ENCODE results near the gene SOS1. TPM values are rescaled to one million over a fixed set of nuclear protein-coding genes. Genes with fewer than 3 reads are reported as not detected.
A peak's percentile ranks its signal among the peaks of the same experiment; 100 is the strongest.

The SOS1 gene
- total and polyA plus RNA-seq, 4 donors, result 3.9 to 97.6 (median 14.6) TPM

DNA sequence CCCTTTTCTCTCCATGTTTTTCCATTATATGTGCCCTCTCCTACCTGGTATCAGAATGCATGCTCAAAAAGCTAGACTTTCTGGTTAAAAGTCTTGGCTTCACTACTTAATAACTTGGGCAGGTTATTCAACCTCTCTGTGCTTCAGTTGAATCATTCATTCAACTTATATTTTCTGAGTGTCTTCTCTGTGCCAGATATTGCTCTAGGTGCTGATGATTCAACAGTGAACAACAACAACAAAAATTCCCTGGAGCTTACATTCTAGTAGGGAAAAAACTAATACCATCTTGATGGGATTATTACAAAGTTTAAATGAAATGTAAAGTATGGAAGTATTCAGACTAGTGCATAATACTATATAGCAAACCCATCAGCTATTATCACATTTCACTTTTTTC, 55.2 kb downstream of the SOS1 start:
- peaks cover 0 to 4% (median 0%) of the 10 kb centered on the region in 5 donors for H3K4me1 ChIP-seq (ENCODE audit: control insufficient read depth in 5 of 5, insufficient read depth in 5 of 5, low read length in 5 of 5)
- H3K9ac ChIP-seq (ENCODE audit: insufficient read depth in 1 of 2, low read length in 2 of 2), result no peak overlapping the region
- no peaks in the 10 kb centered on the region for H3K9me3 ChIP-seq (ENCODE audit: control insufficient read depth in 4 of 4, insufficient read depth in 3 of 4, low read length in 3 of 4)
- DNase-seq (no peak), ATAC-seq (ENCODE audit: insufficient read depth, low FRiP score) (no peak)
- H3K4me3 ChIP-seq, result no peak overlapping the region
- no peaks in the 10 kb centered on the region for H3K27me3 ChIP-seq (ENCODE audit: control insufficient read depth in 3 of 3, insufficient read depth in 3 of 3, low read length in 2 of 3)
- no peak overlapping the region for H3K27ac ChIP-seq (ENCODE audit: low read depth in 1 of 2, low read length in 1 of 2)
- H3K36me3 ChIP-seq (ENCODE audit: control insufficient read depth in 4 of 4, insufficient read depth in 4 of 4, low read length in 4 of 4), result peaks cover 0 to 13% (median 2%) of the 10 kb centered on the region in 4 donors
- TF ChIP-seq, protein P1, sequence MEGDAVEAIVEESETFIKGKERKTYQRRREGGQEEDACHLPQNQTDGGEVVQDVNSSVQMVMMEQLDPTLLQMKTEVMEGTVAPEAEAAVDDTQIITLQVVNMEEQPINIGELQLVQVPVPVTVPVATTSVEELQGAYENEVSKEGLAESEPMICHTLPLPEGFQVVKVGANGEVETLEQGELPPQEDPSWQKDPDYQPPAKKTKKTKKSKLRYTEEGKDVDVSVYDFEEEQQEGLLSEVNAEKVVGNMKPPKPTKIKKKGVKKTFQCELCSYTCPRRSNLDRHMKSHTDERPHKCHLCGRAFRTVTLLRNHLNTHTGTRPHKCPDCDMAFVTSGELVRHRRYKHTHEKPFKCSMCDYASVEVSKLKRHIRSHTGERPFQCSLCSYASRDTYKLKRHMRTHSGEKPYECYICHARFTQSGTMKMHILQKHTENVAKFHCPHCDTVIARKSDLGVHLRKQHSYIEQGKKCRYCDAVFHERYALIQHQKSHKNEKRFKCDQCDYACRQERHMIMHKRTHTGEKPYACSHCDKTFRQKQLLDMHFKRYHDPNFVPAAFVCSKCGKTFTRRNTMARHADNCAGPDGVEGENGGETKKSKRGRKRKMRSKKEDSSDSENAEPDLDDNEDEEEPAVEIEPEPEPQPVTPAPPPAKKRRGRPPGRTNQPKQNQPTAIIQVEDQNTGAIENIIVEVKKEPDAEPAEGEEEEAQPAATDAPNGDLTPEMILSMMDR (IDR thresholded peaks at IDR 0.05; ENCODE audit: control extremely low read depth, extremely low read depth), result no peak

DNA sequence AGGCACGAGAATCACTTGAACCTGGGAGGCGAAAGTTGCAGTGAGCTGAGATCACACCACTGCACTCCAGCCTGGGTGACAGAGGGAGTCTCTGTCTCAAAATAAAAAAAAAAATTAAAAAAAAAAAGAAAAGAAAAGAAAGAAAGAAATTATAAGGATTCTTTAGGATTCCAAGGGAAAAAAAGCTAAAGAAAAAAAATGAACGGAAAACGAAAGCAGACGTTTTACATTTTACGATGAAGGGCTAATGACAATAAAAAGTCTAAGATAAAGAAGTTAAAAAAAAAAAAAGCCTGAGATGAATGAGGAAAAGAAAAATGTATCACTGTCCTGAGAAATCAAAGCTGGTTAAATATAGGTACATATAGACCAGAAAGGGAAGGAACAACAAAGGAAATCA, 58.5 kb downstream of the SOS1 start:
- Histone ChIP-seq H3K36me3 (ENCODE audit: control insufficient read depth in 4 of 4, insufficient read depth in 4 of 4, low read length in 4 of 4) (peaks cover 0 to 13% (median 2%) of the 10 kb centered on the region in 4 donors), H3K4me1 (ENCODE audit: control insufficient read depth in 5 of 5, insufficient read depth in 5 of 5, low read length in 5 of 5) (no peaks in the 10 kb centered on the region), H3K9me3 (ENCODE audit: control insufficient read depth in 4 of 4, insufficient read depth in 3 of 4, low read length in 3 of 4) (no peaks in the 10 kb centered on the region), H3K27me3 (ENCODE audit: control insufficient read depth in 3 of 3, insufficient read depth in 3 of 3, low read length in 2 of 3) (no peaks in the 10 kb centered on the region), H3K4me3 (no peak overlapping the region), H3K9ac (ENCODE audit: insufficient read depth in 1 of 2, low read length in 2 of 2) (no peak overlapping the region), H3K27ac (ENCODE audit: low read depth in 1 of 2, low read length in 1 of 2) (no peak overlapping the region)
- ATAC-seq (ENCODE audit: insufficient read depth, low FRiP score) (no peak), DNase-seq (no peak)
- TF ChIP-seq, protein P1 (IDR thresholded peaks at IDR 0.05; ENCODE audit: control extremely low read depth, extremely low read depth), result no peak
- 90 to 96% methylated on average over 6 of the region's 6 CpGs for WGBS, 2 donors

DNA sequence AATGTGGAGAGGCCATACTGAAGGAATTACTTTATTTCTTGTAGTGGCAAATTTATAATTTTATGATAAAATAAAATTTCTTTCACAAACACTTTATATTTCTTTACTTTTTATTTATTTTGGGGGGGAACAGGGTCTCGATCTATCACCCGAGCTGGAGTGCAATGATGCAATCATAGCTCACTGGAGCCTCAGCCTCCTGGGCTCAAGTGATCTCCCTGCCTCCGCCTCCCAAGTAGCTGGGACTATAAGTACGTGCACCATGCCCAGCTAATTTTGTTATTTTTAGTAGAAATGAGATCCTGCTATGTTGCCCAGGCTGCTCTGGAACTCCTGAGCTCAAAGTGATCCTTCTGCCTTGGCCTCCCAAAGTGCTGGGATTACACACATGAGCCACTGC, 59.6 kb downstream of the SOS1 start:
- TF ChIP-seq, protein P1 (IDR thresholded peaks at IDR 0.05; ENCODE audit: control extremely low read depth, extremely low read depth), result no peak
- H3K27me3 ChIP-seq (ENCODE audit: control insufficient read depth in 3 of 3, insufficient read depth in 3 of 3, low read length in 2 of 3), result no peaks in the 10 kb centered on the region
- whole genome bisulfite sequencing, 2 donors, result 78 to 82% methylated on average over 4 of the region's 4 CpGs

DNA sequence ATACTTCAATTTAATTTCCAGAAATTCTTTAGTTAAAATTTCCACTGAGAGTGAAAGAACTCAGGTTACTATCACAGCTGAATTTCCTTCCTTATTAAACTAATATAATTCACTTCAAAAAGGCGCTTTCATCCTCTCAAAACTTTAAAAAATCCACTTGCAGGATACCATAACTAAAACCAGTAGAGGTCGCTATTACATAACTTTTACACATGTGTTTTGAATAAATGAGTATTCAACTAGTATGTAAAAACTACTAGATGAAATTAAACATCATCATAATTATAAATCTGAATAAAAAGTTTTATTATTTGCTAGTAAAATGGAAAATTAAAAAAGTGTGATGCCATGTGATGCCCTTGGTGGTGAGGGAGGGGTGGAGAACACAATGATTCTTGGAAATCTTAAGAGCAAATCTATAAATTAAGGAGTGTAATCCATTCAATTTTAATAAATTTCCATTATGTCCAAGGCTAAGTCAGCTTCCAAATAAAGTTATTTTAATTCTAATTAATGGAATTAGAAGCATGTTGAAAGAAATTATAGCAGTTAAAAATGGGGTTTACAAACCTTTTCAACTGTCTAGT, 61.4 kb downstream of the SOS1 start:
- Histone ChIP-seq H3K4me1 (ENCODE audit: control insufficient read depth in 5 of 5, insufficient read depth in 5 of 5, low read length in 5 of 5) (no peaks in the 10 kb centered on the region), H3K27me3 (ENCODE audit: control insufficient read depth in 3 of 3, insufficient read depth in 3 of 3, low read length in 2 of 3) (no peaks in the 10 kb centered on the region), H3K4me3 (no peak overlapping the region), H3K9me3 (ENCODE audit: control insufficient read depth in 4 of 4, insufficient read depth in 3 of 4, low read length in 3 of 4) (no peaks in the 10 kb centered on the region), H3K36me3 (ENCODE audit: control insufficient read depth in 4 of 4, insufficient read depth in 4 of 4, low read length in 4 of 4) (no peaks in the 10 kb centered on the region), H3K9ac (ENCODE audit: insufficient read depth in 1 of 2, low read length in 2 of 2) (no peak overlapping the region), H3K27ac (ENCODE audit: low read depth in 1 of 2, low read length in 1 of 2) (no peak overlapping the region)
- TF ChIP-seq, protein P1 (IDR thresholded peaks at IDR 0.05; ENCODE audit: control extremely low read depth, extremely low read depth), result peak; percentile 59
- ATAC-seq (ENCODE audit: insufficient read depth, low FRiP score), result no peak
- 17 to 20% methylated on average over 2 of the region's 2 CpGs for WGBS, 2 donors
- peak in 2 of 3 donors; percentile 68 to 80 for DNase-seq

More for the DNA sequence above, 59.6 kb downstream of the SOS1 start:
- no peak overlapping the region for H3K27ac ChIP-seq (ENCODE audit: low read depth in 1 of 2, low read length in 1 of 2)
- H3K4me1 ChIP-seq (ENCODE audit: control insufficient read depth in 5 of 5, insufficient read depth in 5 of 5, low read length in 5 of 5), result no peaks in the 10 kb centered on the region
- DNase-seq (no peak), ATAC-seq (ENCODE audit: insufficient read depth, low FRiP score) (no peak)
- H3K36me3 ChIP-seq (ENCODE audit: control insufficient read depth in 4 of 4, insufficient read depth in 4 of 4, low read length in 4 of 4), result peaks cover 0 to 8% (median 2%) of the 10 kb centered on the region in 4 donors
- no peaks in the 10 kb centered on the region for H3K9me3 ChIP-seq (ENCODE audit: control insufficient read depth in 4 of 4, insufficient read depth in 3 of 4, low read length in 3 of 4)
- no peak overlapping the region for H3K9ac ChIP-seq (ENCODE audit: insufficient read depth in 1 of 2, low read length in 2 of 2)
- H3K4me3 ChIP-seq, result no peak overlapping the region
